NCI-H2107 treated with DMSO at 0.1 percent for 48 hours (cell line): Measurements from ENCODE around the gene MCM5.
"Not testable (repeated sequence)": the region's sequence is repeated elsewhere in the genome, so short reads cannot be mapped to it uniquely, and the experiment has no call there.

Experiments
- DNase-seq: peaks from one replicate; lab custom pipeline; 2025; ENCODE audit not compliant: unreplicated experiment; lab: John Stamatoyannopoulos, UW

The MCM5 gene

GRCh38 chr22:35450824-35451569 is 51.1 kb downstream of the MCM5 start:
- no peak for DNase-seq

GRCh38 chr22:35451592-35451991 is 51.7 kb downstream of the MCM5 start:
- no peak for DNase-seq

- peak; percentile 52 for DNase-seq
Observed at GRCh38 chr22:35452351-35452781, 52.4 kb downstream of the MCM5 start.

- no peak for DNase-seq
Observed at GRCh38 chr22:35452810-35453743, 53.1 kb downstream of the MCM5 start.

GRCh38 chr22:35454416-35455054 is 54.6 kb downstream of the MCM5 start:
- no peak for DNase-seq

- DNase-seq = no peak
Observed at GRCh38 chr22:35455529-35455928, 55.6 kb downstream of the MCM5 start.

GRCh38 chr22:35456757-35457156 is 56.8 kb downstream of the MCM5 start:
- DNase-seq = no peak

- DNase-seq = no peak
Observed at GRCh38 chr22:35457729-35458546, 58.0 kb downstream of the MCM5 start.

GRCh38 chr22:35458547-35459422 is 58.8 kb downstream of the MCM5 start:
- peak; percentile 71 for DNase-seq

GRCh38 chr22:35459423-35459894 is 59.5 kb downstream of the MCM5 start:
- DNase-seq = no peak

GRCh38 chr22:35459976-35460375 is 60.0 kb downstream of the MCM5 start:
- DNase-seq = not testable (repeated sequence)

- DNase-seq = no peak
Observed at GRCh38 chr22:35460688-35461087, 60.7 kb downstream of the MCM5 start.

- DNase-seq = peak; percentile 43
Observed at GRCh38 chr22:35462498-35463230, 62.7 kb downstream of the MCM5 start.

GRCh38 chr22:35463231-35463933 is 63.4 kb downstream of the MCM5 start:
- DNase-seq = no peak

GRCh38 chr22:35464399-35464798 is 64.5 kb downstream of the MCM5 start:
- DNase-seq = no peak

GRCh38 chr22:35465109-35465701 is 65.3 kb downstream of the MCM5 start:
- DNase-seq = no peak

GRCh38 chr22:35467681-35468434 is 67.9 kb downstream of the MCM5 start:
- no peak for DNase-seq
